Globus pallidus (tissue), 1 donor: ENCODE results near the gene LRSAM1.
"Not testable (repeated sequence)": the region's sequence is repeated elsewhere in the genome, so short reads cannot be mapped to it uniquely, and the experiment has no call there.

ENCODE experiments used
- DNase-seq: peaks from one replicate; pipeline ENCODE4 v3.0.0-alpha.2; 2015; ENCODE audit warnings: low spot score

LRSAM1 gene

DNA sequence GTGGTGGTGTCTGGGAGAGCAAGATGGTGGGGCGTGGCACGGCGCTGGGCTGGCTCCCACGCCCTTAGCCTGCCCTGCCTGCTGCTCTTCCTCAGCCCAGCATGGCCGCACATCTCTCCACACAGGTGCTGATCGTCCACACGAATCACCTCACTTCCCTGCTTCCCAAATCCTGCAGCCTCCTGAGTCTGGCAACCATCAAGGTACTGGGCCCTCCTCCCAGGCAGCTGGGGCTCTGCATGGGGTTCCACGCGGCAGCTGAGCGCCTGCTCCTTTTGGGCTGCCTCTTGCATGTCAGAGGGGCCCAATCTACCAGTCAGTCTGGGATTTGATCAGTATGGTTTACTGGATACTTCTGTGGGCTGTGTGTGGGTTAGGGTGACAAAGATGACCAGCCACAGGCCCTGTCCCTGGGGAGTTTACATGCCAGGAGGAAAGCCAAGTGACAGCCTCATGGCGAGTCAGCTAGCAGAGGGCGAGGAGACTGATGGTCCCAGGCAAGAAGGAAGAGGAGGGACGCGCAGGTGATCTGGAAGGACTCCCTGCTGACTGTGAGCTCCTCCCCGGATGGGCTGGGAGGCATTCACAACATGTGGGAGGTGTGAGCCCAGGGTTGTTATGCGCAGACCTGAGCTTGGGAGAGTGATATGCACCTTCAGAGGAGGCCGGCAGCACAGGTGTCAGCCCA lies 6.0 kb downstream of the LRSAM1 start:
- no peak for DNase-seq

DNA sequence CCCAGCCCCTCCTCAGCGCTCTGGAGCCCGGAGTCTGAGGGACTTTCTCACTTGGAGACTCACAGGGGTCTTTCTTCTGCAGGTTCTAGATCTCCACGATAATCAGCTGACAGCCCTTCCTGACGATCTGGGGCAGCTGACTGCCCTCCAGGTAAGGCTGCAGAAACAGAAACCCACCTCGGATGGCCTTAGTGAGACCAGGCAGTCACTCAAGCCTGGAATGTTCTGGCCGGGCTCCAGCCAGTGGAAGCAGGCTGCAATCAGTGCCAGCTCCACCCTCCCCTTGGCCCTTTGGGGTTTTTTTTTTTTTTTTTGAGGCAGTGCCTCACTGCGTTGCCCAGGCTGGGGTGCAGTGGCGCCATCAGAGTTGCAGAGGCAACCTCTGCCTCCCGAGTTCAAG lies 7.6 kb downstream of the LRSAM1 start:
- DNase-seq: no peak

DNA sequence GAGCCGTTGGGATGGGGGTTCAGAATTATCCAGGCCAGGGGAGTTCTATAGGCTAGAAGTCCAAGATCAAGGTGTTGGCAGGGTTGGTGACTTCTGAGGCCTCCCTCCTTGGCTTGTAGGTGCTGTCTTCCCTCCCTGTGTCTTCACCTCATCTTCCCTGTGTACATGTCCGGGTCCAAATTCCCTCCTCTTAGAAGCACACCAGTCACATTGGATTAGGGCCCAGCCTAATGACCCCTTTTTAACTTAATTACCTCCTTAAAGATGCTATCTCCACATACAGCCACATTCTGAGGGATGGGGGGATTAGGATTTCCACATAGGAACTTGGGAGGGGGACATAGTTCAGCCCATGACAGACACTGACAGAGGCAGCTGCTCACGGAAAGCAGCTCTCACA lies 12.1 kb downstream of the LRSAM1 start:
- DNase-seq: no peak

DNA sequence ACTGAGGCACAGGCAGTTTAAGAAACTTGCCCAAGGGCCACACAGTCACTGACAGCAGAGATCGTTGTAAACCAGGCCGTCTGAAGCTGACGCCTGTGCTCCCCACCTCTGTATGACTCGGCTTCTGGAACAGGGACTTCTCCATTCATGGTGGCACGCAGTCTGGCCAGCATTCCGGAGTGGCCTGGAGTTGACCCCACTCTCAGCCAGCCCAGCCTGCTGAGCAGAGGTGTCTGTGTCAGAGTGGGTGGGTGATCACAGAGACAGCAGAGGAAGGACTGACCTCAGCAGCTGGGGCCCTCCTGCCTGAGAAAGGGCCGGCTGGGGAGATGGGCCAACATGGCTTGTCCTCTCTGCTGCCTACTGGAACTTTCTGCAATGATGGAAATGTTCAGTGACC lies 12.6 kb downstream of the LRSAM1 start:
- DNase-seq: no peak

DNA sequence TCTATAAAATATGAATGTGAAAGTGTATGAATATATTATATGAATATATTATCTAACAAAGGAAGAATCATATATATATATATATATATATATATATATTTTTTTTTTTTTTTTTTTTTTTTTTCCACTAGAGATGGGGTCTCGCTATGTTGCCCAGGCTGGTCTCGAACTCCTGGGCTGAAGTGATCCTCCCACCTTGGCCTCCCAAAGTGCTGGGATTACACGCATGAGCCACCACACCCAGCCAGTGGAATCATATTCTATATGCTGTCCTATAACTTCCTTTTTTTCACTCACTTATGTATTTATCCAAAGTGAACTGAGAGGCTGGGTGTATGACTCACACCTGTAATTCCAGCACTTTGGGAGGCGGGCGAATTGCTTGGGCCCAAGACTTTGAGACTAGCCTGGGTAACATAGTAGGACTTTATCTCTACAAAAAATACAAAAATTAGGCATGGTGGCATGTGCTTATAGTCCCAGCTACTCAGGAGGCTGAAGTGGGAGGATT lies 15.2 kb downstream of the LRSAM1 start:
- DNase-seq: not testable (repeated sequence)

DNA sequence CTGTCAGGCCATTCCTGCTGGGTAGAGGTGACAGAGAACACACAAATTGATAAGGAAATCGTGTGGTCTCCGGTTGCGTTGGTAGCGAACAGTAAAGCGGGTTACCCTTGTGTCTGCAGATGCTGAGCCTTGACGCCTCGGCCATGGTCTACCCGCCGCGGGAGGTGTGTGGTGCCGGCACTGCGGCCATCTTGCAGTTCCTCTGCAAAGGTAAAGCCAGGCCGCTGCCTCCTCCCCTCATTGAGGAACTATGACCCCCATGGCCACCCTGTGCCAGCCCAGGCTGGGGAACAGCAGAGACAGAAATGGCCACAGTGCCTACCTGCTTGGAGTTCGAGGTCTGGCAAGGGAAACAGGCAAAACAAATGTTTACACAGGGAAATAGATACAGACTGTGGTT lies 16.3 kb downstream of the LRSAM1 start:
- DNase-seq: no peak

DNA sequence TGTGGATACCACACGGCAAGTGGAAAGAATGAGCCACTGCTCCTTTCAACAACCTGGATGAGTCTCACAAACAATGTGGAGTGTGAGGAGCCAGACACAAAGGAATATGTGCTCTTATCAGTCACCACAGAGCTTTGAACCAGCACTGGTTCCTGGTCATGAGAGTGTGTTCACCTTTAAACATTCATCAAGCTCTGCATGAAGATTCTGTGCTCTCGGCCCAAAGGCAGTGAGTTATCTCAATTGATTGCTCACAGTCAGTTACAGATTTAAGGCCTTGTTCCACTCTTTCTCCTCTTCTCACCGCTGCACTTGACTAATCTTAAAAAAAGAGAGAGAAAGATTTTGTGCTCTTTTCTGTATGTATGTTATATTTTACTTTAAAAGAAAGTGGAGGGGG lies 19.4 kb downstream of the LRSAM1 start:
- no peak for DNase-seq

DNA sequence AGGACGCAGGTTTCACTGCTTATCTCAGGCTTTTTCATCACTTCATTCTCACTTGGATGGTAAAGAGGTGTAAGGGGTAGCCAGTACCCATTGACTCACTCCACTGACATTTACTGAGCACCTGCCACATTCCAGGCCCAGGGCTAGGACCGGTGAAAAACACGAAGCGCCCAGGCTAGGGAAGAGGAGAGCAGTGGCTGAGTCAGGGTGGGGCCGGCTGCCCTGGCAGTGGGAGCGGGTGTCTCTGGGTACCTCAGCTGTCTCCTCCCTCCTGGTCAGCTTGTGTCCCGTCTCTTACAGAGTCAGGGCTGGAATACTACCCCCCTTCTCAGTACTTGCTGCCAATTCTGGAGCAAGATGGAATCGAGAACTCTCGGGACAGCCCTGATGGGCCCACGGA lies 22.2 kb downstream of the LRSAM1 start:
- DNase-seq: no peak

DNA sequence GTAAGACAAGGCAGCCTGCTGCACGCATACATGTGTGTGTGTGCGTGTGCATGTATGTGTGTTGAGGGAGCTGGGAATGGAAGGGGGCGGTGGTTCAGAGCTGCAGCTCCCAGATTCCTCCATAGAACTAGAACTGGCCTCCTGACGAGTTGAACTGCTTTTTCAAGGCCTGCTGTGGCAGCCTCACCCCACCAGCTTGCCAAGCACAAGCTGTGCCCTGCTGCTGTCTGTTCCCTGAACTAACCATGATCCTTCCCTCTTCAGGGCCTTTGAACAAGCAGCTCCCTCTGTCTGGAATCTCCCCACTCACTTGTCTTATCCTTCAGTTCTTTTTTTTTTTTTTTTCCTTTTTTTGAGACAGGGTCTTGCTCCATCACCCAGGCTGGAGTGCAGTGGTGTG lies 22.6 kb downstream of the LRSAM1 start:
- no peak for DNase-seq

DNA sequence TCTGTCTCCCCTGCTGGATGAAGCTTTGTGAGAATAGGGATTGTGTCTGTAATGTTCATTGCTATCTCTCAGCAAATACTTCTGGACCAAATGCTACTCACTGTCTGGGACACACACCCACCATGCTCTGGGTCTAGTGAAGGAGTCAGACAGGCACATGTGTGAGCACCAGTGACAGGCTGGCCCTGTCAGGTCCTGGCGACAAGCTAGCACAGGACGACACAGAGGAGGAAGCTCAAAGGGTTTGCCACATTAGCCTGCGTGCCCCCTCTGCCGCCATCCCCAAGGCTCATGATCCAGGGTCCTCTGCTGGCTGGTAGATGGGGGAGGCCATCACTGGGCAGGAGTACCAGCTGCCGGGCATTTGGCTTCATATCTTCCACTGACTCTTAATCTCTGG lies 23.3 kb downstream of the LRSAM1 start:
- DNase-seq: no peak

DNA sequence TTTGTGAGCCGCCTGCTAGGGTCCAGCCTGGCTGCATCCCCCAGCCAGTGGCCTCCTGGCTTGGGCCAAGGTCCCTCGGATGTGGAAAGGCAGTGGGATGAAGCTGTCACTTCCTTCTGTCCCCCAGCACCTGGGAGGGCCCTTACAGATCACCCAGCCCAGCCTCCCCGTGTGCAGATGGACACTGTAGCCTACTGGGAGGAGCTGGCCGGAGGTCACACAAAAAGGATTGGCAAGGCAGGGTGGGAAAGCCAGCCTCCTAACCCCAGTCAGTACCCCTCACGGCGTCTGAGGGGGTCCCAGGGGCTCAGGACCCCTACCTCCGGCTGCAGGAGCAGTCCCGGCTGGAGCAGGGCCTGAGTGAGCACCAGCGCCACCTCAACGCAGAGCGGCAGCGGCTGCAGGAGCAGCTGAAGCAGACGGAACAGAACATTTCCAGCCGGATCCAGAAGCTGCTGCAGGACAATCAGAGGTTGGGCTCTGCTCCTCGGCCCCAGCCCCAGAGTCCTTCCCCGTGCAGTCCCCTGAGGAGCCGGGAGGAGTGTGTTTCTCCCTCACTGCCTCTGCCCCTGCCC lies 28.3 kb downstream of the LRSAM1 start:
- DNase-seq: no peak

DNA sequence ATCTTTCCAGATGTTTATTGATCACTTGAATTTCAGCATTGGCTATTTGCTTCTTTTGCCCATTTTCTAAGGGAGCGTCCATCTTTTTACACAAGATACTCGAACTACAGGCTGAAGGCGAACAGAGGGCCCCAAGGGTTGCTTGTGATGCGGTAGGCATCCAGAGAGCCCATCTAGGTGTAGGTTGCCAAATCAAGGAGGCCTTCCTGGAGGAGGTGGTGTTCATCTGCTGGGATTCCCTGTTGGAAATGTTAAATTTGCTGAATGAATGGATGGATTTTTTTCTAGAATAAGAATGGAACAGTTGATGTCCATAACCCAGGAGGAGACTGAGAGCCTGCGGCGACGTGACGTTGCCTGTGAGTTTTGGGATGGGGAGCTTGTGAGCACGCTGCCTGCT lies 31.4 kb downstream of the LRSAM1 start:
- no peak for DNase-seq

DNA sequence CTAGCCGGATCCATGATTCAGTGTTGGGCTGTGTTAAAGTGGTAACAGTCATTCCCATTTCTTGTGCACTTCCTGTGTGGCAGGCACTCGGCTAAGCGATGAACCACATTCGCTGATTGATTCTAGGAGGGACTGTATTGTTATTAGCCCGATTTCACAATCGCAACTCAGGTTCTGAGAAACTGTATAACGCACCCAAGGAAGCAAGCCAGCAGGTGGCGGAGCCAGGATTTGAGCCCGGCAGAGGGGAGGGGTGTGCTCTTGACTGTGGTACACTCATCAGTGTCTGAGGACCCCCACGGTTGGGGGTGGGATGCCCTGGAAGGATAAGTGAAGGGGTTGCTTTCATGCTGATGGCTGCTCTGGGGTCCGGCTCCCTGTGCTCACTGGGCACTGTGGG lies 34.7 kb downstream of the LRSAM1 start:
- no peak for DNase-seq

DNA sequence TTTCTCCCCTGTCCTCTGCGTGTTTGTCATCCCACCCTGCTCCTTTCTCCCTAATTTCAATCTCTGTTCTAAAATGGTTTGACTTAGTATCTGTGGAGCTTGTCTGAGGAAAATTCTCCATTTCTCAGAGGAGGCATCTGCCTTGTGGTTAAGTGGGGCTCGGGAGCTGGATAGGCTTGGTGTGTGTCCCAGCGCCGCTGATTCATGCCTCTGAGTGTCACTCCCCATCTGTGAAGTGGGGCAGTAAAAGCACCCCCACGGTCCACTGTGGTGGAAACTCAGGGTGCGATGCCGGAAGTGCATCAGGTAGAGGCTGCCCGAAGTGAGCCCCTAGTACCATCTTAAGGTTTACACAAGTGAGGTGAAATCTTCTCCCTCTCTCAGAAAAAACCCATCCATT lies 37.6 kb downstream of the LRSAM1 start:
- DNase-seq: no peak

DNA sequence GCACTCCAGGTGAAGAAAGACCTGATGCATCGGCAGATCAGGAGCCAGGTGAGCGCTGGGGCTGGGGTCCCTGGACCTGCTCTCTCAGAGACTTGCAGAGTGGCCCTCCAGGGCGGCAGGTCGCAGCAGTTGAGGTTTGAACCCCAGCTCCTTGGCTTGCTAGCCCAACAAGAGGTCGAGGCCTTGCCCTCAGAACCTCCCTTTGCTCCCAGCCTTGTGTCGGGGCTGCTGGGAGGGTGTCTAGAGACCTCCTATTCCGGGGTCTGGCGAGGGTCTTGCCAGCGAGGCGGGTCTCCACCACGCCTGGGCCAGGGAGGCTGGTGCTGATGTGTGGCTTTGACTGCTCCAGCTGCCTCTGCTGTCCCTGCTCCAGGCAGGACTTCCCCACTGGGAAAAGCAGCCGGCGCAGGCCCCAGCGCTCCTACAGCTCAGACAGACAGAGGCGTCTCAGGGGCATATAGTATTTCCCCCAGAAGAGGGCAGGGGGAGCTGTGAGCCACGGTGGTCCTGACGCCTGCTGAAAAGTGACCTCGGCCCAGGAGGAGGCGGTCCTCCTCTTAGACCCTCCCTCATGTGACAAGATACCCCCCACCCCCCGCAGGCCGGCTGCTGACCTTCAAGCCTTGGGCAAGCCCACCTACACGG lies 38.3 kb downstream of the LRSAM1 start:
- DNase-seq: no peak

DNA sequence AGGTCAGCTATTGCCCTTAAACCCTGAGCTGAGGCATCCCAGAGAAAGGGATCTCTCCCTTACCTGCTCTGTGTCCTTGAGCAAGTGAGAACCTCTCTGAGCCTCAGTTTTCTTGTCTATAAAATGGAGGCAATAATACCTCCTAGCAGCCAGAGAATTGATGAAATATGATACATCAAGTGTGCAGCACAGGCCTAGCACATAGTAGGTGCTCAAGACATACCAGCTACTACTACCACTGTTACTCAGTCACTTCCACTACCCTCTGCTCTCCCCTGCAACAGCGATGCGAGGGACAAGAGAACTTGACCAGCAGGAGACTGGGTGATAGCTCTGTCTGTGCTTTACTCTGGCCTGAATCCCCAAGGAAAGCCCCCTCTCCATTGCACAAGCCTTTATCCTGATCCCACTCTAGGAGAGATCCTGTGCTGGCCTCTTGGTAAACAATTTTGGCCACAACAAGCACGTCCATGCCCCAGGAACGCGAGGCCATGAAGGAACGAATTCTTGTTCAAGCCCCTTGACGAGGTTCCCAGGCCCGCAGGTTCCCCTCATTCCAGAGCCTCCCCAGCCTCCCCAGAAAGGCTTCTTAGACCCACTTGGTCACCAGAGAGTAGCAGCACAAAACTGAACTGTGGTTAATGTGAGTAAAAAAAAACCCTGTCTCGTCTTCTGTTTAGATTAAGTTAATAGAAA lies 39.4 kb downstream of the LRSAM1 start:
- DNase-seq: no peak

DNA sequence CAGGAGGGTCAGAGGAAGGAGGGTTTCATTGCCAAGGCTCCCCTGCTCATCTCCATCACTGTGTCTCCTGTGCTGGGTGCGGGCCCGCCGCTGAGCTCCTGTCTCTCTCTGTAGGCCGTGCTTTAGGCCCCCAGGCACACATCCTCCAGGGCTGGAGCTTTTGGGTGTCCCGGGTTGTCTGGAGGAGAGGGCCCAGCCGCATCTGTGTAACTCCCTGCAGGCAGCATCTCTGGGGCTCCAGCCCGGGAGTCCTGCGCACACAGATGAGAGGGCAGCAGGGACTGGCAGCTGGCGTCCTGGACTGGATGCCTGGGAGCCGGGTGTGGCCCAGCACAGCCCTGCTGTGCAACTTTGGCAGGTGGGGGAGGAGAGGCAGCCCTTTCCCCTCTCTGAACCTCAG lies 40.2 kb downstream of the LRSAM1 start:
- no peak for DNase-seq

DNA sequence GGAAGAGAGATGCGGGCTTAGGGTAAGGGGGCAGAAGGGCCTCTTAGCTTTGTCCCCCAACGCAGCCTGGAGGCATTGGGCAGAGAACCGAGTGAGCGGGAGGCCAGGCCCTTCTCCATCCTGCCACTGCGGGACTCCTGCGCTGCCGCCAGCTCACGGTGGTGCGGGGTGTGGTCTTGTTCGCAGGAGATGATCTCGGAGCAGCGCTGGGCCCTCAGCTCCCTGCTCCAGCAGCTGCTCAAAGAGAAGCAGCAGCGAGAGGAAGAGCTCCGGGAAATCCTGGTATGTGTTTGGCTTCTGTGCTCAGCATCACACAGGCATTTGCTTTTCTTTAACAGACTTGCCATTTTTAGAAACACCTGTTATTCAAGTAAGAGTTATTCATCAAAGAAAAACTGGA lies 41.3 kb downstream of the LRSAM1 start:
- no peak for DNase-seq

DNA sequence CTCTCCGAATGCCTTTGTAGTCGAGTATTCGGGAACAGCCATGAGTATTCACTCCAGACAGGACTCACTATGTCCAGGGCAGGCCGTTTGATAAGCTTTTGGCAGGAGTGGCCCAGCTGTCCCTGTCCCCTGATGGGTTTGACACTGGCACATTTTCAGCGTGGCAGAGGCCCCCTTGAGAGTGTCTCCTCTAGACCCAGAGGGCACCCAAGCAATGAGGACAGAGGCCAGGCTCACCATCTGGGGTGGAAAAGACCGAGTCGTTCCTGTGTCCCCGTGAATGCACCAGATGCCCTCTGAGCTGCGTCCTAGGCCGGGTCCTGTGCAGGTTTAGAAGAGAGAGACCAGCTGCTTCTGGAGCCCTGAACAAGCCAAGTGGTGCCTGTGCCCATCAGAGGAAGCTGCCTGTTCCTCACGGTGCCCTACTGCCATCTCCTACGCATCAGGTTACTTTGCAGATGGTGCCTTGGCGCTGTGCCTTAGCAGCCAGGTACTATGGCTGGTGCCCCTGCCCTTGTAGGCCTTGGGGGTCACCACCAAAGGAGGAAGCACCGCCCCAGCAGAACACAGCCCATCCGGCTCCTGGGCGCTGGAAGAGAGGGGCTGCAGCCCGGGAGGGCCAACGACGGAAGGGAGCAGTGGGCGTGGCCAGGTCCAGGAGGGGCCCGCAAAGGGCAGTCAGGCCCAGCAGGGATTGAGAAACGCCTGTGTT lies 42.4 kb downstream of the LRSAM1 start:
- DNase-seq: no peak

DNA sequence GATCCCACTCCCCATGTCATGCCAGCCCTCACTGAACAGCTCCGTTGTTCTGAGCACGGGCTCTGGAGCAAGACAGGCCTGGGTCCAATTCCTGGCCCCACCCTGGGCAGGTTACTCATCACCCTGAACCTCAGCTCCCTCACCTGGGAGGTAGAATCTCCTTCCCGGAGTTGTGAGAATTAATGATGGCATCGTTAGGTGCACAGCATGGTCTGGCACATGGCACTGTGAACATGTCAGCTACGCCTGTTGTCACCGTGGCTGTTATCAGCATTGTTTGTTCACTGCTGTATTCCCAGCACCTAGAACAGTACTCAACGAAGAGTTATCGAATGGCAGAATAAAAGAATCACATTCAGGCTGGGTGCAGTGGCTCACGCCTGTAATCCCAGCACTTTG lies 43.0 kb downstream of the LRSAM1 start:
- DNase-seq: no peak

DNA sequence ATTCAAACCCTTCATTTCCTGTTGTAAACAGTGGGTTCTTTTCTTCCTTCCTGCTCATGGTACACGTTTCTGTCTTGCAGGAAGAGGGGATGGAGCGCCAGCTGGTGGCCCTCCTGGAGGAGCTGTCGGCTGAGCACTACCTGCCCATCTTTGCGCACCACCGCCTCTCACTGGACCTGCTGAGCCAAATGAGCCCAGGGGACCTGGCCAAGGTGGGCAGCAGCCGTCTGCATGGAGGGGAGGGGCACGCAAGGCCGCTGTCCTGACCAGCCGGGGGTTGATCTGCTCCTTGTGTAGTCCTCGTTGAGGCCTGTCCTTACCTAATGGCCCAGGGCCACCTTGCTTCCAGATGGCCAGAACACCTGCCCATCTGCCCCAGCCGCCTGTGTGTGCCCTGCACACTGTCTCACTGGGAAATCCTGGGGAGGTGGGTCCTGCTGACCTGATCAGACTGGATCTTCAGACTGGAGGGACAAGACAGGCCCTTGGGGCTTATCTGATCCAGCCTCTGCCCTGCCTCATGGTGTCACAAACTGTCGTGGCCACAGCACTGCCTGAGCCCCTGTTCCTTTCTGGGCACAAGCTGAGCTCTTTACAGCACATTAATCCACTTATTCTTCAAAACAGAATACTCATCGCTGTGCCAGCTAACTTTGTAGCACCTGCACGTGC lies 44.7 kb downstream of the LRSAM1 start:
- DNase-seq: no peak

DNA sequence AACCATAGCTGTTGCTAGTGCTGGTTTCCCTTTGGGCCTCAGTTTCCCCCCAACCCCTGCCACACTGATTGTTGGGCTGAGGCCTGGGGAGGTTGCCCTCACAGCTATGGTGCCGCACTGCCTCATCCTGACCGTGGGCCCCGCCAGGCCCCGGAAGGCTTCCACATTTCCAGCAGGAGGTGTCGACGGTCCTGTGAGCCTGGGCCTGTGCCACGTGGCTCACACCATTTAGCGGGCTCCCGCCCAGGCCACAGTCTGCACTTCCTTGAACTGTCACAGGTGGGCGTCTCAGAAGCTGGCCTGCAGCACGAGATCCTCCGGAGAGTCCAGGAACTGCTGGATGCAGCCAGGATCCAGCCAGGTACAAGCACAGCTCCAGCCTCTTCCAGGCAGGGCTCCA lies 45.7 kb downstream of the LRSAM1 start:
- DNase-seq: no peak
